Mesendoderm (in vitro differentiated cells): ENCODE measurements around the gene DTNB.

Experiments
- DNase-seq: peaks from one replicate; pipeline ENCODE4 v3.0.0; 2013
- H2AK5ac ChIP-seq: 2 replicates; pipeline ENCODE4 v1.6.1; 2013; ENCODE audit warnings: low read length, inconsistent platforms
- H2BK120ac ChIP-seq: 2 replicates; pipeline ENCODE4 v1.6.1; 2013; ENCODE audit warnings: low read depth, mild to moderate bottlenecking, low read length, moderate library complexity, mixed read lengths
- H2BK15ac ChIP-seq: replicated peaks from 2 replicates; pipeline ENCODE4 v1.6.1; 2013; ENCODE audit warnings: low read depth, mild to moderate bottlenecking, moderate library complexity
- H2BK5ac ChIP-seq: 2 replicates; pipeline ENCODE4 v1.6.1; 2013; ENCODE audit warnings: low read length, inconsistent platforms
- H3K18ac ChIP-seq: 2 replicates; pipeline ENCODE4 v1.6.1; 2013; ENCODE audit warnings: mild to moderate bottlenecking, low read length, mixed read lengths
- H3K23ac ChIP-seq: one replicate; pipeline ENCODE4 v1.6.1; 2013; ENCODE audit warnings: low read length
- H3K27ac ChIP-seq: 2 replicates; pipeline ENCODE4 v1.5.1; 2013; ENCODE audit warnings: low read depth, mild to moderate bottlenecking, inconsistent platforms, low read length, moderate library complexity
- H3K27me3 ChIP-seq: 2 replicates; pipeline ENCODE4 v1.6.1; 2013; ENCODE audit warnings: low read length, control low read depth, mild to moderate bottlenecking, inconsistent platforms; ENCODE audit not compliant: insufficient read depth, poor library complexity
- H3K36me3 ChIP-seq: 2 replicates; pipeline ENCODE4 v1.6.1; 2013; ENCODE audit warnings: low read length, inconsistent platforms; ENCODE audit not compliant: control insufficient read depth, insufficient read depth
- H3K4ac ChIP-seq: one replicate; pipeline ENCODE4 v1.6.1; 2013; ENCODE audit warnings: low read depth, mild to moderate bottlenecking, low read length, moderate library complexity
- H3K4me1 ChIP-seq: 2 replicates; pipeline ENCODE4 v1.6.1; 2013; ENCODE audit warnings: low read depth, low read length, inconsistent platforms; ENCODE audit not compliant: control insufficient read depth
- H3K4me2 ChIP-seq: 2 replicates; pipeline ENCODE4 v1.6.1; 2013; ENCODE audit warnings: low read length
- H3K4me3 ChIP-seq: 2 replicates; pipeline ENCODE4 v1.5.1; 2013; ENCODE audit warnings: mild to moderate bottlenecking, low read length
- H3K56ac ChIP-seq: one replicate; pipeline ENCODE4 v1.6.1; 2013; ENCODE audit warnings: low read length
- H3K79me1 ChIP-seq: 2 replicates; pipeline ENCODE4 v1.6.1; 2013; ENCODE audit warnings: low read length, inconsistent platforms
- H3K79me2 ChIP-seq: 2 replicates; pipeline ENCODE4 v1.6.1; 2013; ENCODE audit warnings: mild to moderate bottlenecking, low read length; ENCODE audit not compliant: control insufficient read depth, insufficient read depth
- H3K9ac ChIP-seq: 2 replicates; pipeline ENCODE4 v1.6.1; 2013; ENCODE audit warnings: low read length, inconsistent platforms
- H4K5ac ChIP-seq: one replicate; pipeline ENCODE4 v1.6.1; 2013; ENCODE audit warnings: low read length
- H4K8ac ChIP-seq: one replicate; pipeline ENCODE4 v1.6.1; 2013; ENCODE audit warnings: low read depth, mild to moderate bottlenecking, control low read depth, low read length, moderate library complexity
- WGBS: extraction: QIAGEN DNeasy Blood & Tissue Kit; methylation state at CpG from one replicate; pipeline ENCODE4 v1.1.7; 2013; ENCODE audit warnings: low lambda C conversion rate, missing lambda C conversion rate; ENCODE audit not compliant: insufficient coverage; ENCODE audit errors: extremely low coverage; 5-methylcytosine and 5-hydroxymethylcytosine counted together

Gene DTNB

GRCh38 chr2:25454824-25455611 is 218.4 kb downstream of the DTNB start:
- Histone ChIP-seq H2BK15ac (no peak overlapping the region), H3K4me2 (no peak overlapping the region), H3K27me3 (no peaks in the 10 kb centered on the region), H3K36me3 (no peaks in the 10 kb centered on the region), H3K23ac (no peak overlapping the region), H4K5ac (no peak overlapping the region), H3K79me2 (no peaks in the 10 kb centered on the region), H2BK120ac (no peak overlapping the region), H3K4ac (no peak overlapping the region), H4K8ac (no peak overlapping the region), H2BK5ac (no peak overlapping the region), H3K4me3 (no peak overlapping the region), H3K4me1 (no peaks in the 10 kb centered on the region), H3K18ac (no peak overlapping the region), H3K9ac (no peak overlapping the region), H2AK5ac (no peak overlapping the region), H3K79me1 (no peaks in the 10 kb centered on the region), H3K27ac (no peak overlapping the region), H3K56ac (no peak overlapping the region)
- DNase-seq = peak; percentile 25
- WGBS = no CpG with 5 or more reads among the region's 9 CpGs

- no CpG with 5 or more reads among the region's 3 CpGs for WGBS
- H3K27ac ChIP-seq = no peak overlapping the region
Measured at GRCh38 chr2:25453199-25453905, 220.0 kb downstream of the DTNB start.

GRCh38 chr2:25448808-25449207 is 224.6 kb downstream of the DTNB start:
- H3K4me1 ChIP-seq = no peaks in the 10 kb centered on the region
- H3K23ac ChIP-seq = no peak overlapping the region
- H3K4me3 ChIP-seq = no peak overlapping the region
- no peaks in the 10 kb centered on the region for H3K79me2 ChIP-seq
- no peak for DNase-seq
- H3K56ac ChIP-seq = no peak overlapping the region
- no peak overlapping the region for H2BK15ac ChIP-seq
- WGBS = no CpG with 5 or more reads among the region's 6 CpGs
- H3K36me3 ChIP-seq = no peaks in the 10 kb centered on the region
- no peak overlapping the region for H3K18ac ChIP-seq
- no peak overlapping the region for H3K9ac ChIP-seq
- H3K79me1 ChIP-seq = no peaks in the 10 kb centered on the region
- H3K27ac ChIP-seq = no peak overlapping the region
- no peak overlapping the region for H2AK5ac ChIP-seq
- H4K5ac ChIP-seq = no peak overlapping the region
- H2BK120ac ChIP-seq = no peak overlapping the region
- H3K4me2 ChIP-seq = no peak overlapping the region
- H2BK5ac ChIP-seq = no peak overlapping the region
- H3K27me3 ChIP-seq = no peaks in the 10 kb centered on the region
- H4K8ac ChIP-seq = no peak overlapping the region
- H3K4ac ChIP-seq = no peak overlapping the region

More at GRCh38 chr2:25453199-25453905, 220.0 kb downstream of the DTNB start:
- H3K4me1 ChIP-seq = no peaks in the 10 kb centered on the region
- no peak overlapping the region for H2BK15ac ChIP-seq
- H3K4ac ChIP-seq = no peak overlapping the region
- no peaks in the 10 kb centered on the region for H3K36me3 ChIP-seq
- no peak overlapping the region for H3K56ac ChIP-seq
- no peak overlapping the region for H4K5ac ChIP-seq
- H2BK5ac ChIP-seq = no peak overlapping the region
- H3K79me2 ChIP-seq = no peaks in the 10 kb centered on the region
- no peak overlapping the region for H2AK5ac ChIP-seq
- H3K27me3 ChIP-seq = no peaks in the 10 kb centered on the region
- no peak for DNase-seq
- no peak overlapping the region for H3K4me3 ChIP-seq
- H3K9ac ChIP-seq = no peak overlapping the region
- no peak overlapping the region for H2BK120ac ChIP-seq
- H3K79me1 ChIP-seq = no peaks in the 10 kb centered on the region
- H3K23ac ChIP-seq = no peak overlapping the region
- no peak overlapping the region for H4K8ac ChIP-seq
- no peak overlapping the region for H3K4me2 ChIP-seq
- H3K18ac ChIP-seq = no peak overlapping the region

- Histone ChIP-seq H2BK5ac (no peak overlapping the region), H3K79me1 (no peaks in the 10 kb centered on the region), H2BK15ac (no peak overlapping the region), H3K4me3 (no peak overlapping the region), H3K9ac (no peak overlapping the region), H3K56ac (no peak overlapping the region), H3K27me3 (no peaks in the 10 kb centered on the region), H2BK120ac (no peak overlapping the region), H3K23ac (no peak overlapping the region), H4K5ac (no peak overlapping the region), H3K4me1 (no peaks in the 10 kb centered on the region), H3K79me2 (no peaks in the 10 kb centered on the region), H3K4me2 (no peak overlapping the region), H3K18ac (no peak overlapping the region), H2AK5ac (no peak overlapping the region), H3K36me3 (no peaks in the 10 kb centered on the region), H4K8ac (no peak overlapping the region), H3K27ac (no peak overlapping the region), H3K4ac (no peak overlapping the region)
- WGBS = no CpG with 5 or more reads among the region's 1 CpG
- no peak for DNase-seq
Measured at GRCh38 chr2:25447018-25447417, 226.4 kb downstream of the DTNB start.

DNA sequence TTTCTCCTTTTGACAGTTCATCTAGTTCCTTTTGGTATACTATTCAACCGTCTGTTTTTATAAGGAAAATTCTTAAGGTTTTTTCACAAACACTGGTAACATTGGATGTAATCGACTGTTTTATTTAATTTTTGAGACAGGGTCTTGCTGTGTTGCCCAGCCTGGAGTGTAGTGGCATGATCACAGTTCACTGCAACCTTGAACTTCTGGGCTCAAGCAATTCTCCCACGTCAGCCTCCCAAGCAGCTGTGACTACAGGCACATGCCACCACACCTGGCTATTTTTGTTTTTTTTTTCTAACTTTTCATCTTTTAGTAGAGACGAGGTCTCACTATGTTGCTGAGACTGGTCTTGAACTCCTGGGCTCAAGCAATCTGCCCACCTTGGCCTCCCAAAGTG is 227.3 kb downstream of the DTNB start:
- Histone ChIP-seq H2BK5ac (no peak overlapping the region), H4K8ac (no peak overlapping the region), H2AK5ac (no peak overlapping the region), H3K18ac (no peak overlapping the region), H3K56ac (no peak overlapping the region), H3K4me2 (no peak overlapping the region), H4K5ac (no peak overlapping the region), H3K79me1 (no peaks in the 10 kb centered on the region), H3K36me3 (no peaks in the 10 kb centered on the region), H3K23ac (no peak overlapping the region), H3K4me3 (no peak overlapping the region), H3K27me3 (no peaks in the 10 kb centered on the region), H3K79me2 (no peaks in the 10 kb centered on the region), H3K9ac (no peak overlapping the region), H2BK120ac (no peak overlapping the region), H3K27ac (no peak overlapping the region), H3K4me1 (no peaks in the 10 kb centered on the region), H2BK15ac (no peak overlapping the region), H3K4ac (no peak overlapping the region)
- DNase-seq = no peak
- no CpG with 5 or more reads among the region's 4 CpGs for WGBS
